Progenitor cell of endocrine pancreas (in vitro differentiated cells): ENCODE data around the gene ATXN10. TPM values are rescaled to one million over a fixed set of nuclear protein-coding genes. Genes with fewer than 3 reads are reported as not detected.

Experiments
- DNase-seq: peaks from one replicate; pipeline ENCODE4 v3.0.0; 2021; ENCODE audit warnings: low spot score; ENCODE audit not compliant: unreplicated experiment
- H3K27ac Mint-ChIP-seq: 2 replicates; pipeline ENCODE4 v1.8.0; 2021; ENCODE audit warnings: mild to moderate bottlenecking, moderate library complexity, mixed read lengths
- H3K27me3 Mint-ChIP-seq: 2 replicates; pipeline ENCODE4 v1.8.0; 2021; ENCODE audit warnings: mixed read lengths
- H3K36me3 Mint-ChIP-seq: 2 replicates; pipeline ENCODE4 v1.8.0; 2022; ENCODE audit warnings: mixed read lengths; ENCODE audit not compliant: insufficient read depth
- H3K4me1 Mint-ChIP-seq: 2 replicates; pipeline ENCODE4 v1.8.0; 2021; ENCODE audit warnings: low read depth, mixed read lengths
- H3K4me3 Mint-ChIP-seq: 2 replicates; pipeline ENCODE4 v1.8.0; 2021; ENCODE audit warnings: low read depth, mild to moderate bottlenecking, moderate library complexity, mixed read lengths
- H3K9me3 Mint-ChIP-seq: 2 replicates; pipeline ENCODE4 v1.8.0; 2021; ENCODE audit warnings: low read depth, mixed read lengths
- total RNA-seq: library from RNA; stranded (reverse); gene quantifications from 2 replicates; pipeline ENCODE4 v1.2.1, GENCODE V29; 2021
- TF ChIP-seq, protein P1 (sequence below): fragments of 200-600 bp; sonication (generic); IDR thresholded peaks from one replicate; pipeline ENCODE4 v1.5.0; 2021; ENCODE audit warnings: antibody characterized with exemption, mild to moderate bottlenecking; ENCODE audit not compliant: unreplicated experiment

ATXN10 gene
- total RNA-seq, 1 donor from 2014 or later: 177 TPM

DNA sequence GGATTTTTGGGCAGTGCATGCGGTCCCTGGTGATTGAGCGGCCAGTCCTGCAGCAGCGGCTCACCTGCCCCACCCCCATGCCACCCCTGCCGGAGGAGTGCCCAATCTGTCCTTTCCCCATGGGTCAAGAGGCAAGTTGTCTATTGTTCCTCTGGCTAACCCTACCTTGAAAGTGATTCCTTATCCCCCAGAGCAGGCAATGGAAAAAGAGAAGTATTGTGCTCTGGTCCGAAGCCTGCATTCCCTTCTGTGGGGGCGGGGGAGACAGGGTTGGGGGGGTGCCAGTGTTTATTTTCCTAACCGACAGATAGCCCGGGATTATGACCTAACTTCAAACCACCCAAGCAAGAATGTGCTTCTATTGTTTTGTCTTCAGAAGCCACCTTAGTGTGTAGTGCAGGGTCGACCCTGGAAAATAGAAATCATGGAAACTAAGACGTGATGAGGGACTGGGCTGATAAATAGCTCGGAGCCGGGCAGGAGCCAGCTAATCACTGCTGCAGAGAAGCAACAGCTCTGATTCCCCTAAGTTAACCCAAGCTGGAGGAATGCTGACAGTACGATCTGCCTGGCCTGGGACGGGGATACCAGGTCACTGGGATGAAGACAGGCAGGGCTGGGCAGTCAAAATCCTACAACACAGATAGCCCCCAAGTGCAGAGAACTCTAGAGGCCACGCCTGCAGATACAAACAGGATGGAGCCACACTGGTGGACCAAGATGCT is 38.7 kb upstream of the ATXN10 start:
- peaks cover 13% of the 10 kb centered on the region for H3K4me1 Mint-ChIP-seq

DNA sequence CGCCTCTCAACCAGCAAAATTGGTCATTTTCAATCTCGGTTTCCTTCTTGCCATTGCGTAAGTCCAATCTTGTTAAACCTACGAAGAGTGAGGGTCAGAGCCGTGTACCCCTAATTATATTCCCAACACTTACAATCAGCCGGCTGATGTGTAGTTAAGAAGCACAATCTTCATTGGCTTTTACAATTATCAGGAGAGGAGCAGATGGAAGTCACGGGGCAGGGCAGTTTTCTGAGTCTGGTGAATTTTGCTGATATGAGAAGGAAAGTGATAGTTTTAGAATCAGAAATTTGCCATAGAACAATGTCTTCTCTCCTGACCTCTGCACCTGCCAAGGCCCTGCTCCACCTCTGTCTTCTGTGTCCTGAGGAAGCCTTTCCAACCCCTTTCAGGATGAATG is 35.0 kb upstream of the ATXN10 start:
- TF ChIP-seq, protein P1, sequence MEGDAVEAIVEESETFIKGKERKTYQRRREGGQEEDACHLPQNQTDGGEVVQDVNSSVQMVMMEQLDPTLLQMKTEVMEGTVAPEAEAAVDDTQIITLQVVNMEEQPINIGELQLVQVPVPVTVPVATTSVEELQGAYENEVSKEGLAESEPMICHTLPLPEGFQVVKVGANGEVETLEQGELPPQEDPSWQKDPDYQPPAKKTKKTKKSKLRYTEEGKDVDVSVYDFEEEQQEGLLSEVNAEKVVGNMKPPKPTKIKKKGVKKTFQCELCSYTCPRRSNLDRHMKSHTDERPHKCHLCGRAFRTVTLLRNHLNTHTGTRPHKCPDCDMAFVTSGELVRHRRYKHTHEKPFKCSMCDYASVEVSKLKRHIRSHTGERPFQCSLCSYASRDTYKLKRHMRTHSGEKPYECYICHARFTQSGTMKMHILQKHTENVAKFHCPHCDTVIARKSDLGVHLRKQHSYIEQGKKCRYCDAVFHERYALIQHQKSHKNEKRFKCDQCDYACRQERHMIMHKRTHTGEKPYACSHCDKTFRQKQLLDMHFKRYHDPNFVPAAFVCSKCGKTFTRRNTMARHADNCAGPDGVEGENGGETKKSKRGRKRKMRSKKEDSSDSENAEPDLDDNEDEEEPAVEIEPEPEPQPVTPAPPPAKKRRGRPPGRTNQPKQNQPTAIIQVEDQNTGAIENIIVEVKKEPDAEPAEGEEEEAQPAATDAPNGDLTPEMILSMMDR: no peak
- Mint-ChIP-seq H3K4me3 (no peak overlapping the region), H3K36me3 (no peaks in the 10 kb centered on the region), H3K27me3 (peaks cover 37% of the 10 kb centered on the region), H3K27ac (no peak overlapping the region), H3K4me1 (peaks cover 9% of the 10 kb centered on the region), H3K9me3 (no peaks in the 10 kb centered on the region)
- no peak for DNase-seq

More for the DNA sequence above, 38.7 kb upstream of the ATXN10 start:
- no peak for DNase-seq
- Mint-ChIP-seq H3K27me3 (peaks cover 40% of the 10 kb centered on the region), H3K36me3 (no peaks in the 10 kb centered on the region), H3K4me3 (no peak overlapping the region), H3K27ac (peak overlapping the region; percentile 79), H3K9me3 (no peaks in the 10 kb centered on the region)
- TF ChIP-seq, protein P1: no peak

DNA sequence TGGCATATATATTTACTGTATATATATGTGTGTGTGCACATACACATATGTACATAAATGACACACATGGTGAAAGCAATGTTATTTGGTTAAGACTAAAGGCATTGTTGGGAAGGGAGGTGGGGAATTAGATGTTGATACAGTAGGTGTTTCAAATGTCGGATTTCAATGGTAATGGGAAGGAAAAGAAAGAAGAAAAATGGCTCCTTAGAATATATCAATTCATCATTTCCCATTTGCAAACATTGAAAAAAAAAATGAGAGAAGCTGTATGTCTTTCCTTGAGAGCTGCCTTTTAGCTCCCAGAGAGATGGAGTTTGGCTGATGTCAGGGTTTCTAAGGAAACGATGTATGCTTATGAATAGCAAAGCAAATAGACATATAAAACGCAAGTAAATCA is 33.4 kb upstream of the ATXN10 start:
- H3K27me3 Mint-ChIP-seq: peaks cover 42% of the 10 kb centered on the region
- H3K4me1 Mint-ChIP-seq: peaks cover 2% of the 10 kb centered on the region
- no peaks in the 10 kb centered on the region for H3K36me3 Mint-ChIP-seq

DNA sequence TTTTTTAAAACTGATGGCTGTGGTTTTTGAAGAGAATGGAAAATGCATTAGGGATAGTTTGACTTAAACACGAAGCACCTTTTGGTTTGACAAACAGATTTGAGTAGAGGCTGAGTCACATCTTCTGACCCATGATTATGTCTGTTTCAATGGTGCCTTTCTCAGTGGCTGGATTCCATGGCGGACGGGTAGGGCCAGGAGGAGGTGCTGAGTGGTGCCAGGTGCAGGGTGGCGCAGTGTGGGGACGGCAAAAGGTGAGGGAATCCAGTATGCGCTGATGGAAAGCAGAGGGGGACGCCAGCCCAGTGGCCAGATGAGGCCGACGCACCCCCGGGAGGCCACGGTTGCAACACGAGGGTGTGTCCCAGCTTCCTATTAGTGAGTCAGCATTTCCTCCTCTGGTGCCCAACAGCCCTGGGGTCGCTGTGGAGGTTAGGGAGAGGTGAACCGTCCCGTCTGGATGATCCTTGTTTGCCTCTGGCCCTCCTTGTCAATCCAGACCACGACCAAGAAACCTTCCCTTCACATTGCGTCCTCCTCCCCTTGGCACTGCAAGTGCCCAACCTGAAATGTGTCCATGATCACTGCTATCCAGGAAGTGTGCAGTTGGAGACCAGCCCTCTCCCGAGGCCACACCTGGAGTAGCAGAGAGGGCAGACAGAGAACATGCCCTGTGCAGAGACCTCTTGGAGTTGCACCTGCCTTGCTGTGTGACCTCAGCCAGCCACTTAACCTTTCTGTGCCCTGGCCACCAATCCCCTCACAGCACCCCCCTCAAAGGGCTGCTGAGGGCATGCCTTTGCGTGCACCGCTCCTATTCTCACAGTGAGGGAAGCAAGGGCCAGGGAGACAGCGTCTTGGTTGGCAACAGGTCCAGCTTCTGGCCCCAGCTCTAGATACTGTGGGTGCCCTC is 32.5 kb upstream of the ATXN10 start:
- Mint-ChIP-seq H3K4me1 (no peaks in the 10 kb centered on the region), H3K27ac (peak overlapping the region; percentile 25), H3K9me3 (no peaks in the 10 kb centered on the region), H3K36me3 (no peaks in the 10 kb centered on the region), H3K4me3 (no peak overlapping the region), H3K27me3 (peaks cover 38% of the 10 kb centered on the region)
- DNase-seq: no peak
- TF ChIP-seq, protein P1: no peak

More for the DNA sequence above, 33.4 kb upstream of the ATXN10 start:
- Mint-ChIP-seq H3K9me3 (no peaks in the 10 kb centered on the region), H3K4me3 (no peak overlapping the region), H3K27ac (no peak overlapping the region)
- DNase-seq: no peak
- TF ChIP-seq, protein P1: no peak

DNA sequence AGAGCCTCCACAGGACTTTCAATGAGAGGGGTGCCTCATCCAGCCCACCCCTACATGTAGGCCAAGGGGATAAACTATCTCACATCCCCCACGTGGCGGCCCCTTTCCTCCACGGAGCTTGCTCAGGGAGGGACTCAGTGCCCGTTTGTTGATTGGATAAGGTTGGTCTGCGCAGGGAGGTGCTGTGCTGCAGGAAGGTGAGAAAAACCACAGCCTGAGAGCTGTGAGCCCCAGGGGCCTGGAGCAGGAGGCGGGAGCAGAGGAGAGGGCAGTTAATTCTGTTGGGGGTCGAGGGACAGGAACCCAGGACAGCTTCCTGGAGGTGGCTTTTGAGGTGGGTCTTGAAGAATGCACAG is 31.9 kb upstream of the ATXN10 start:
- Mint-ChIP-seq H3K27ac (no peak overlapping the region), H3K9me3 (no peaks in the 10 kb centered on the region), H3K36me3 (no peaks in the 10 kb centered on the region), H3K27me3 (peaks cover 42% of the 10 kb centered on the region), H3K4me3 (no peak overlapping the region), H3K4me1 (no peaks in the 10 kb centered on the region)
- no peak for DNase-seq
- TF ChIP-seq, protein P1: no peak
